GM18861 (cell line): ENCODE data around the gene MAST4.

ENCODE experiments used
- ATAC-seq: cut with Tn5 transposase; IDR thresholded peaks from one replicate; pipeline ENCODE4 v1.9.1; 2021; ENCODE audit not compliant: unreplicated experiment

The MAST4 gene

GRCh38 chr5:67030289-67031056, 434.3 kb downstream of the MAST4 start:
- no peak for ATAC-seq

GRCh38 chr5:67031057-67031443, 434.9 kb downstream of the MAST4 start:
- no peak for ATAC-seq

GRCh38 chr5:67031692-67032091, 435.5 kb downstream of the MAST4 start:
- ATAC-seq = no peak

GRCh38 chr5:67032921-67033664, 436.9 kb downstream of the MAST4 start:
- ATAC-seq = no peak

- ATAC-seq = no peak
These were observed 437.9 kb downstream of the MAST4 start for GRCh38 chr5:67033880-67034651.

GRCh38 chr5:67035098-67035740, 439.0 kb downstream of the MAST4 start:
- no peak for ATAC-seq

GRCh38 chr5:67037171-67037570, 441.0 kb downstream of the MAST4 start:
- ATAC-seq = no peak

GRCh38 chr5:67038817-67039603, 442.8 kb downstream of the MAST4 start:
- no peak for ATAC-seq

GRCh38 chr5:67042176-67043003, 446.2 kb downstream of the MAST4 start:
- ATAC-seq = no peak

- ATAC-seq = no peak
These were observed 447.8 kb downstream of the MAST4 start for GRCh38 chr5:67043796-67044511.

GRCh38 chr5:67045816-67046740, 449.9 kb downstream of the MAST4 start:
- no peak for ATAC-seq

GRCh38 chr5:67047160-67047559, 451.0 kb downstream of the MAST4 start:
- ATAC-seq = no peak

GRCh38 chr5:67047616-67048015, 451.4 kb downstream of the MAST4 start:
- ATAC-seq = no peak

- ATAC-seq = no peak
These were observed 453.9 kb downstream of the MAST4 start for GRCh38 chr5:67050125-67050524.

- ATAC-seq = no peak
These were observed 454.4 kb downstream of the MAST4 start for GRCh38 chr5:67050635-67051034.

GRCh38 chr5:67051164-67051563, 455.0 kb downstream of the MAST4 start:
- ATAC-seq = no peak

GRCh38 chr5:67052034-67052433, 455.8 kb downstream of the MAST4 start:
- no peak for ATAC-seq

- ATAC-seq = no peak
These were observed 457.0 kb downstream of the MAST4 start for GRCh38 chr5:67053229-67053628.
